H1 (cell line): ENCODE data around the gene EPB41L4B. TPM values are rescaled to one million over a fixed set of nuclear protein-coding genes. Genes with fewer than 3 reads are reported as not detected.

Experiments
- CTCF ChIA-PET: fragments of 300-600 bp; sonication (Branson Sonifier 250); formaldehyde crosslinking; loops from one replicate; lab custom pipeline; 2021; ENCODE audit not compliant: partially characterized antibody; lab: Charles Lee
- POLR2A ChIA-PET: fragments of 300-600 bp; sonication (Branson Sonifier 250); formaldehyde crosslinking; loops from one replicate; lab custom pipeline; 2021; ENCODE audit warnings: inconsistent platforms; ENCODE audit not compliant: partially characterized antibody; lab: Charles Lee
- DNase-seq, 2 experiments: peaks; one replicate each; pipeline versions ENCODE4 v3.0.0 to v3.0.0-alpha.2; 2010 to 2022; ENCODE audit warnings: low spot score in 2 of 2, low read depth in 1 of 2, mixed read lengths in 1 of 2
- FAIRE-seq: peaks from 2 replicates; lab custom pipeline; 2011; peaks lifted over from hg19 to GRCh38; lab: Jason Lieb, UNC
- H2AFZ ChIP-seq: 2 replicates; pipeline ENCODE4 v1.8.1; 2012; ENCODE audit warnings: low read length, inconsistent platforms
- H2AK5ac ChIP-seq: 2 replicates; pipeline ENCODE4 v1.6.1; 2013; ENCODE audit warnings: low read depth, low read length
- H2BK120ac ChIP-seq: replicated peaks from 2 replicates; pipeline ENCODE3; 2013; ENCODE audit warnings: low read depth, low read length, inconsistent platforms
- H2BK12ac ChIP-seq: 2 replicates; pipeline ENCODE4 v1.6.1; 2013; ENCODE audit warnings: low read depth, low read length
- H2BK15ac ChIP-seq: 2 replicates; pipeline ENCODE4 v1.6.1; 2013; ENCODE audit warnings: low read length
- H2BK20ac ChIP-seq: 2 replicates; pipeline ENCODE4 v1.6.1; 2013; ENCODE audit warnings: low read length
- H2BK5ac ChIP-seq: 2 replicates; pipeline ENCODE4 v1.6.1; 2013; ENCODE audit warnings: low read depth, low read length
- H3K14ac ChIP-seq: 2 replicates; pipeline ENCODE4 v1.6.1; 2013; ENCODE audit warnings: inconsistent platforms; ENCODE audit not compliant: insufficient read length
- H3K18ac ChIP-seq: 2 replicates; pipeline ENCODE4 v1.6.1; 2013; ENCODE audit warnings: low read length; ENCODE audit errors: extremely low read depth
- H3K23ac ChIP-seq: 2 replicates; pipeline ENCODE4 v1.6.1; 2013; ENCODE audit warnings: inconsistent platforms; ENCODE audit not compliant: insufficient read length
- H3K23me2 ChIP-seq: 2 replicates; pipeline ENCODE4 v1.6.1; 2013; ENCODE audit warnings: low read depth, low read length
- H3K27ac ChIP-seq: 2 replicates; pipeline ENCODE4 v1.6.1; 2011; ENCODE audit warnings: low read depth, low read length, inconsistent platforms
- H3K27me3 ChIP-seq, 4 experiments: replicated peaks in 1 of 4; 1 replicate in 1 of 4; 2 replicates in 3 of 4; pipeline versions ENCODE4 v1.6.1 to v1.8.1; 2011 to 2013; ENCODE audit warnings: low read length in 3 of 4, mild to moderate bottlenecking in 3 of 4, inconsistent platforms in 2 of 4, mixed read lengths in 2 of 4, moderate library complexity in 1 of 4; ENCODE audit not compliant: control insufficient read depth in 3 of 4, insufficient read depth in 3 of 4; ENCODE audit errors: extremely low read depth in 1 of 4
- H3K36me3 ChIP-seq, 4 experiments: 2 replicates each; pipeline versions ENCODE4 v1.6.1 to v1.8.1; 2011 to 2013; ENCODE audit warnings: mild to moderate bottlenecking in 4 of 4, low read length in 3 of 4, moderate library complexity in 2 of 4, control low read depth in 1 of 4, inconsistent platforms in 1 of 4; ENCODE audit not compliant: insufficient read depth in 4 of 4, control insufficient read depth in 2 of 4
- H3K4ac ChIP-seq: replicated peaks from 2 replicates; pipeline ENCODE3; 2013; ENCODE audit warnings: low read length, low read depth, mixed read lengths, inconsistent platforms; ENCODE audit not compliant: insufficient read length
- H3K4me1 ChIP-seq, 4 experiments: replicated peaks in 1 of 4; 1 replicate in 1 of 4; 2 replicates in 3 of 4; pipeline versions ENCODE4 v1.6.1 to v1.8.1; 2011 to 2013; ENCODE audit warnings: low read length in 3 of 4, inconsistent platforms in 2 of 4, mixed read lengths in 1 of 4; ENCODE audit not compliant: insufficient read depth in 4 of 4, control insufficient read depth in 3 of 4
- H3K4me2 ChIP-seq, 2 experiments: 2 replicates each; pipeline versions ENCODE4 v1.6.1 to v1.8.1; 2011 to 2013; ENCODE audit warnings: low read depth in 2 of 2, low read length in 2 of 2, control low read depth in 1 of 2, inconsistent platforms in 1 of 2, mild to moderate bottlenecking in 1 of 2; ENCODE audit not compliant: insufficient read depth in 1 of 2
- H3K4me3 ChIP-seq, 4 experiments: fragments of 200-600, 300-600 bp in 1 of 4; sonication (generic), shearing (Covaris generic), sonication (Bioruptor Twin) in 1 of 4; 2 replicates each; pipeline versions ENCODE4 v1.5.1 to v1.8.1; 2011 to 2016; ENCODE audit warnings: low read length in 4 of 4, low read depth in 3 of 4, control low read depth in 2 of 4, inconsistent platforms in 2 of 4, mild to moderate bottlenecking in 2 of 4, mixed read lengths in 1 of 4, moderate library complexity in 1 of 4; ENCODE audit not compliant: insufficient read depth in 2 of 4; ENCODE audit errors: extremely low read depth in 1 of 4
- H3K56ac ChIP-seq: replicated peaks from 2 replicates; pipeline ENCODE3; 2013; ENCODE audit warnings: low read depth, mild to moderate bottlenecking, mixed read lengths, low read length, inconsistent platforms; ENCODE audit not compliant: insufficient read length
- H3K79me1 ChIP-seq: 2 replicates; pipeline ENCODE4 v1.6.1; 2013; ENCODE audit warnings: low read depth, low read length, control low read depth
- H3K79me2 ChIP-seq, 2 experiments: 2 replicates each; pipeline versions ENCODE4 v1.6.1 to v1.8.1; 2012 to 2013; ENCODE audit warnings: low read length in 2 of 2, mild to moderate bottlenecking in 2 of 2, inconsistent platforms in 1 of 2; ENCODE audit not compliant: insufficient read depth in 2 of 2, control insufficient read depth in 1 of 2
- H3K9ac ChIP-seq, 4 experiments: replicated peaks in 1 of 4; 1 replicate in 1 of 4; 2 replicates in 3 of 4; pipeline versions ENCODE4 v1.6.1 to v1.8.1; 2011 to 2013; ENCODE audit warnings: low read depth in 3 of 4, low read length in 3 of 4, control low read depth in 2 of 4, mild to moderate bottlenecking in 2 of 4, moderate library complexity in 2 of 4, inconsistent platforms in 1 of 4; ENCODE audit errors: extremely low read depth in 1 of 4
- H3K9me3 ChIP-seq, 2 experiments: 2 replicates each; pipeline versions ENCODE4 v1.6.1 to v1.8.1; 2012 to 2013; ENCODE audit warnings: mild to moderate bottlenecking in 2 of 2, moderate library complexity in 2 of 2, control low read depth in 1 of 2, inconsistent platforms in 1 of 2, low read depth in 1 of 2, low read length in 1 of 2, mixed read lengths in 1 of 2; ENCODE audit not compliant: insufficient read depth in 2 of 2
- H4K20me1 ChIP-seq, 2 experiments: replicated peaks in 1 of 2; 2 replicates each; pipeline versions ENCODE3 to v1.8.1; 2011 to 2013; ENCODE audit warnings: inconsistent platforms in 2 of 2, low read length in 2 of 2, mild to moderate bottlenecking in 1 of 2; ENCODE audit not compliant: insufficient read depth in 2 of 2, control insufficient read depth in 1 of 2
- H4K5ac ChIP-seq: 2 replicates; pipeline ENCODE4 v1.6.1; 2013; ENCODE audit warnings: low read length, low read depth, mixed read lengths, inconsistent platforms; ENCODE audit not compliant: insufficient read length
- H4K8ac ChIP-seq: 2 replicates; pipeline ENCODE4 v1.8.0; 2013; ENCODE audit warnings: mild to moderate bottlenecking, moderate library complexity, low read length, inconsistent platforms; ENCODE audit not compliant: insufficient read depth; ENCODE audit errors: extremely low read depth
- H4K91ac ChIP-seq: replicated peaks from 2 replicates; pipeline ENCODE3; 2013; ENCODE audit warnings: low read length, mixed read lengths, inconsistent platforms; ENCODE audit not compliant: insufficient read length
- POU5F1 ChIP-seq: IDR thresholded peaks from 2 replicates; pipeline ENCODE4 v1.6.1; 2011; ENCODE audit warnings: low read depth, mild to moderate bottlenecking, low read length, moderate library complexity
- WGBS, 2 experiments: shearing (Covaris generic) in 1 of 2; methylation state at CpG; one replicate each; pipeline versions ENCODE4 v1.1.6 to v1.1.7; 2013 to 2015; ENCODE audit warnings: low lambda C conversion rate in 2 of 2, mixed read lengths in 2 of 2, inconsistent platforms in 1 of 2, low coverage in 1 of 2, missing lambda C conversion rate in 1 of 2; ENCODE audit not compliant: insufficient replicate concordance in 2 of 2, insufficient coverage in 1 of 2, insufficient read length in 1 of 2; ENCODE audit errors: extremely low coverage in 1 of 2, missing lambda C conversion rate in 1 of 2; 5-methylcytosine and 5-hydroxymethylcytosine counted together
- polyA plus RNA-seq, 7 experiments: library from polyadenylated mRNA; depleted of rRNA in 3 of 7; stranded (reverse) in 5 of 7; unstranded in 2 of 7; fragments of >200 nt in 5 of 7; fragments of 200-250 nt in 2 of 7; gene quantifications; 1 replicate in 5 of 7; 2 replicates in 1 of 7; 4 replicates in 1 of 7; pipeline versions ENCODE4 v1.2.1 to v1.2.3, GENCODE V29; 2011 to 2013; ENCODE audit warnings: missing spikeins in 2 of 7, mixed read lengths in 2 of 7
- total RNA-seq: library from RNA; stranded (reverse); fragmentation: NEBNext Ultra II Directional; extraction: Animal tissue kit (Norgen Biotek cat#: 25700); gene quantifications from 2 replicates; pipeline ENCODE4 v1.2.1, GENCODE V29; 2021

Gene EPB41L4B
- total and polyA plus RNA-seq, 2 of the 8 experiments (the other 6 are each of a cell fraction or from before 2014, with no cell fraction given): 11.9 to 25.0 TPM

GRCh38 chr9:109323771-109324170 is 2.9 kb upstream of the EPB41L4B start:
- FAIRE-seq (no peak), DNase-seq (no peak)
- no peak overlapping the region for H4K8ac ChIP-seq
- H4K20me1 ChIP-seq: no peaks in the 10 kb centered on the region
- TF ChIP-seq POU5F1: no peak
- TF ChIP-seq, all 59 proteins: peak for 0
- Histone ChIP-seq H3K27me3 (peaks cover 0 to 8% (median 0%) of the 10 kb centered on the region in 4 experiments; a peak in 2 of 7 replicates), H2BK12ac (no peak overlapping the region), H2BK20ac (no peak overlapping the region), H3K79me1 (no peaks in the 10 kb centered on the region), H3K14ac (no peak overlapping the region), H3K36me3 (no peaks in the 10 kb centered on the region), H4K91ac (no peak overlapping the region), H2AK5ac (no peak overlapping the region), H3K4me3 (no peak overlapping the region), H3K4me1 (no peaks in the 10 kb centered on the region), H3K56ac (no peak overlapping the region), H2BK15ac (0 out of 2 replicates have a peak overlapping the region, but pooled peaks have one; percentile 61), H3K9me3 (no peaks in the 10 kb centered on the region), H3K4me2 (no peak overlapping the region), H3K18ac (no peak overlapping the region), H4K5ac (no peak overlapping the region), H3K79me2 (peaks cover 0 to 4% of the 10 kb centered on the region in 2 experiments; a peak in 1 of 4 replicates), H3K9ac (no peak overlapping the region), H2AFZ (no peak overlapping the region), H3K27ac (no peak overlapping the region), H3K23ac (no peak overlapping the region), H3K4ac (no peak overlapping the region), H2BK120ac (no peak overlapping the region), H2BK5ac (no peak overlapping the region), H3K23me2 (peaks cover 6% of the 10 kb centered on the region; the same call in 1 of the 2 replicates)
- CTCF ChIA-PET: interaction anchor here (0.6 kb wide), 1 partner anchor 141 kb away, joined by 3 read pairs; no protein-coding TSS in a partner anchor
- POLR2A ChIA-PET: no interaction called here
- 81% methylated on average over 3 of the region's 3 CpGs; no CpG with 5 or more reads in 1 of the 2 experiments for WGBS, 2 experiments
